OCI-LY7 (cell line): ENCODE measurements around the gene LRRC51. TPM values are rescaled to one million over a fixed set of nuclear protein-coding genes. Genes with fewer than 3 reads are reported as not detected.
"Not testable (repeated sequence)": the region's sequence is repeated elsewhere in the genome, so short reads cannot be mapped to it uniquely, and the experiment has no call there.

Experiments
- BruUV-seq: library from RNA; stranded (reverse); fragments of 400-500 nt; replicated peaks from 2 replicates; lab custom pipeline; 2021; lab: Mats Ljungman, UMichigan
- CTCF ChIA-PET: fragments of 300-600 bp; sonication (Branson Sonifier 250); formaldehyde crosslinking; loops from one replicate; lab custom pipeline; 2022; ENCODE audit warnings: antibody characterized with exemption; ENCODE audit not compliant: unreplicated experiment; lab: Charles Lee
- POLR2A ChIA-PET: fragments of 300-600 bp; sonication (Branson Sonifier 250); formaldehyde crosslinking; loops from one replicate; lab custom pipeline; 2022; ENCODE audit warnings: antibody characterized with exemption; lab: Charles Lee
- DNase-seq: peaks from one replicate; pipeline ENCODE4 v3.0.0-alpha.2; 2015; ENCODE audit warnings: low spot score
- H2AFZ ChIP-seq: fragments of 200-600 bp; sonication (generic), shearing (Covaris generic); 2 replicates; pipeline ENCODE4 v1.6.1; 2014; ENCODE audit warnings: mild to moderate bottlenecking, antibody characterized with exemption, low read length, moderate library complexity
- H3K27ac ChIP-seq: fragments of 200-600 bp; sonication (generic); 2 replicates; pipeline ENCODE4 v1.5.1; 2014; ENCODE audit warnings: mixed run types, low read depth, mild to moderate bottlenecking, moderate library complexity, low read length, inconsistent platforms; ENCODE audit not compliant: poor library complexity, severe bottlenecking
- H3K36me3 ChIP-seq: fragments of 200-600 bp; sonication (generic); 2 replicates; pipeline ENCODE4 v1.6.1; 2014; ENCODE audit warnings: mild to moderate bottlenecking, antibody characterized with exemption, low read length, moderate library complexity, mixed read lengths; ENCODE audit not compliant: insufficient read depth
- H3K4me1 ChIP-seq: fragments of 200-600 bp; sonication (generic); 2 replicates; pipeline ENCODE4 v1.5.1; 2014; ENCODE audit warnings: mild to moderate bottlenecking, low read length; ENCODE audit not compliant: insufficient read depth, poor library complexity, severe bottlenecking
- H3K4me2 ChIP-seq: fragments of 200-600 bp; sonication (generic); 2 replicates; pipeline ENCODE4 v1.6.1; 2014; ENCODE audit warnings: mild to moderate bottlenecking, low read length
- H3K4me3 ChIP-seq: fragments of 200-600 bp; sonication (generic); 2 replicates; pipeline ENCODE4 v1.5.1; 2014; ENCODE audit warnings: mild to moderate bottlenecking, low read depth, low read length; ENCODE audit not compliant: poor library complexity, severe bottlenecking
- H3K79me2 ChIP-seq: fragments of 200-600 bp; sonication (generic); 2 replicates; pipeline ENCODE4 v1.6.1; 2016; ENCODE audit warnings: low read depth, mild to moderate bottlenecking, low read length, moderate library complexity, mixed read lengths; ENCODE audit not compliant: insufficient read depth
- H3K9me2 ChIP-seq: fragments of 200-600 bp; sonication (generic); 2 replicates; pipeline ENCODE4 v1.6.1; 2016; ENCODE audit warnings: mild to moderate bottlenecking, low read length, mixed read lengths; ENCODE audit not compliant: insufficient read depth
- H3K9me3 ChIP-seq: fragments of 200-600 bp; sonication (generic); 2 replicates; pipeline ENCODE4 v1.6.1; 2014; ENCODE audit warnings: mild to moderate bottlenecking, mixed run types, low read length, mixed read lengths
- H4K20me1 ChIP-seq: fragments of 200-600 bp; sonication (generic); 2 replicates; pipeline ENCODE4 v1.6.1; 2014; ENCODE audit warnings: mild to moderate bottlenecking, antibody characterized with exemption, low read length, moderate library complexity, mixed read lengths; ENCODE audit not compliant: insufficient read depth
- CTCF ChIP-seq: fragments of 200-600 bp; sonication (generic); conservative IDR thresholded peaks from 2 replicates; pipeline ENCODE4 v1.5.1; 2014; ENCODE audit warnings: mild to moderate bottlenecking, antibody characterized with exemption, low read length, moderate library complexity, mixed read lengths
- EZH2phosphoT487 ChIP-seq: fragments of 200-600 bp; sonication (generic); IDR thresholded peaks from 2 replicates; pipeline ENCODE4 v1.6.1; 2018; ENCODE audit warnings: low read depth, borderline replicate concordance, mild to moderate bottlenecking, mixed run types, antibody characterized with exemption, low read length, moderate library complexity, mixed read lengths
- intact Hi-C: fragments of 100-400 bp; cut with micrococcal nuclease; formaldehyde crosslinking; loops from one replicate; pipeline ENCODE4 v1.10.0; 2022; ENCODE audit not compliant: unreplicated experiment
- total RNA-seq, 2 experiments: library from RNA; depleted of rRNA in 1 of 2; stranded (reverse); fragments of >200 nt in 1 of 2; shearing (Covaris generic) in 1 of 2; gene quantifications; 2 replicates each; pipeline ENCODE4 v1.2.3, GENCODE V29; 2014 to 2022

LRRC51 gene
- total RNA-seq, 2 experiments from 2014 or later = 9.9 to 15.3 TPM

GRCh38 chr11:72140661-72141060, 60.0 kb downstream of the LRRC51 start:
- Histone ChIP-seq H3K4me3 (no peak overlapping the region), H3K4me2 (no peak overlapping the region), H3K36me3 (no peaks in the 10 kb centered on the region), H3K4me1 (no peaks in the 10 kb centered on the region), H3K9me2 (no peaks in the 10 kb centered on the region), H2AFZ (no peak overlapping the region), H3K9me3 (no peaks in the 10 kb centered on the region), H3K79me2 (no peaks in the 10 kb centered on the region), H3K27ac (no peak overlapping the region), H4K20me1 (no peaks in the 10 kb centered on the region)
- ChIA-PET POLR2A (interaction anchor here (0.7 kb wide), 1 partner anchor 394 kb away, joined by 6 read pairs; no protein-coding TSS in a partner anchor), CTCF (no interaction called here)
- no peak for TF ChIP-seq CTCF
- no peak for TF ChIP-seq EZH2phosphoT487
- no peak for DNase-seq
- no TSS peak for BruUV-seq
- intact Hi-C loops = no loop called here

GRCh38 chr11:72141066-72141465, 60.4 kb downstream of the LRRC51 start:
- intact Hi-C loops = no loop called here
- ChIA-PET CTCF (no interaction called here), POLR2A (no interaction called here)
- Histone ChIP-seq H3K36me3 (no peaks in the 10 kb centered on the region), H3K4me1 (no peaks in the 10 kb centered on the region), H3K27ac (no peak overlapping the region), H2AFZ (no peak overlapping the region), H3K4me3 (no peak overlapping the region), H3K9me3 (no peaks in the 10 kb centered on the region), H3K4me2 (no peak overlapping the region), H3K9me2 (no peaks in the 10 kb centered on the region), H3K79me2 (no peaks in the 10 kb centered on the region), H4K20me1 (no peaks in the 10 kb centered on the region)
- no TSS peak for BruUV-seq
- no peak for DNase-seq
- TF ChIP-seq CTCF (no peak), EZH2phosphoT487 (no peak)

GRCh38 chr11:72142086-72142485, 61.4 kb downstream of the LRRC51 start:
- H3K27ac ChIP-seq, H3K79me2 ChIP-seq, H4K20me1 ChIP-seq, DNase-seq, intact Hi-C loops, H3K36me3 ChIP-seq, H3K4me2 ChIP-seq, BruUV-seq, H2AFZ ChIP-seq, POLR2A ChIA-PET, H3K9me3 ChIP-seq, H3K9me2 ChIP-seq, CTCF ChIA-PET, H3K4me3 ChIP-seq, H3K4me1 ChIP-seq: not testable (repeated sequence)

GRCh38 chr11:72142543-72142942, 61.9 kb downstream of the LRRC51 start:
- H3K4me2 ChIP-seq, H2AFZ ChIP-seq, POLR2A ChIA-PET, H3K4me1 ChIP-seq, DNase-seq, BruUV-seq, H3K9me2 ChIP-seq, H3K27ac ChIP-seq, H3K4me3 ChIP-seq, H3K36me3 ChIP-seq, intact Hi-C loops, H3K9me3 ChIP-seq, H4K20me1 ChIP-seq, H3K79me2 ChIP-seq: not testable (repeated sequence)
- CTCF ChIA-PET = interaction anchor here (1.0 kb wide), 1 partner anchor 117 kb away, joined by 3 read pairs; no protein-coding TSS in a partner anchor
